SK-N-SH (cell line): ENCODE measurements around the gene MIF4GD. TPM values are rescaled to one million over a fixed set of nuclear protein-coding genes. Genes with fewer than 3 reads are reported as not detected.

ENCODE experiments used
- CTCF ChIA-PET: fragments of 300-600, 350-600 bp; formaldehyde crosslinking; extraction: SDS; loops from one replicate; lab custom pipeline; 2021; lab: Yijun Ruan, JAX
- POLR2A ChIA-PET: fragments of 350-600 bp; sonication (Branson Sonifier 250); formaldehyde crosslinking; extraction: SDS; loops from one replicate; lab custom pipeline; 2020; ENCODE audit warnings: antibody characterized with exemption, inconsistent platforms; lab: Yijun Ruan, JAX
- DNase-seq: peaks from one replicate; pipeline ENCODE4 v3.0.0; 2012
- H2AFZ ChIP-seq: fragments of 200-600 bp; sonication (generic); 2 replicates; pipeline ENCODE4 v1.8.1; 2016; ENCODE audit warnings: antibody characterized with exemption, mild to moderate bottlenecking, low read depth
- H3F3A ChIP-seq: fragments of 200-600 bp; sonication (generic); replicated peaks from 2 replicates; pipeline ENCODE3; 2016; ENCODE audit warnings: antibody characterized with exemption, mild to moderate bottlenecking; ENCODE audit not compliant: insufficient read depth
- H3K27ac ChIP-seq, 2 experiments: fragments of 200-500 bp in 1 of 2; fragments of 200-600 bp in 1 of 2; sonication (Bioruptor generic) in 1 of 2; sonication (generic), shearing (Covaris generic) in 1 of 2; 2 replicates each; pipeline versions ENCODE4 v1.5.1 to v1.6.1; 2014 to 2016; ENCODE audit warnings: low read depth in 2 of 2, inconsistent platforms in 1 of 2, low read length in 1 of 2, mild to moderate bottlenecking in 1 of 2, mixed read lengths in 1 of 2
- H3K27me3 ChIP-seq: fragments of 200-600 bp; sonication (generic), shearing (Covaris generic); 2 replicates; pipeline ENCODE4 v1.6.1; 2016; ENCODE audit warnings: mixed run types; ENCODE audit not compliant: insufficient read depth
- H3K36me3 ChIP-seq, 2 experiments: fragments of 200-500 bp in 1 of 2; fragments of 200-600 bp in 1 of 2; sonication (Bioruptor generic) in 1 of 2; sonication (generic) in 1 of 2; replicated peaks in 1 of 2; 2 replicates each; pipeline versions ENCODE3 to v1.5.1; 2014 to 2016; ENCODE audit warnings: low read length in 1 of 2, mild to moderate bottlenecking in 1 of 2; ENCODE audit not compliant: insufficient read depth in 2 of 2, control insufficient read depth in 1 of 2
- H3K4me1 ChIP-seq, 2 experiments: fragments of 200-500 bp in 1 of 2; fragments of 200-600 bp in 1 of 2; sonication (Bioruptor generic) in 1 of 2; sonication (generic), shearing (Covaris generic) in 1 of 2; 2 replicates each; pipeline versions ENCODE4 v1.5.1 to v1.6.1; 2014 to 2016; ENCODE audit warnings: low read depth in 1 of 2, low read length in 1 of 2, mixed run types in 1 of 2; ENCODE audit not compliant: insufficient read depth in 2 of 2, control insufficient read depth in 1 of 2
- H3K4me2 ChIP-seq: fragments of 200-600 bp; sonication (generic), shearing (Covaris generic); 2 replicates; pipeline ENCODE4 v1.6.1; 2017; ENCODE audit warnings: mixed run types
- H3K4me3 ChIP-seq, 2 experiments: fragments of 200-500 bp in 1 of 2; fragments of 200-600 bp in 1 of 2; sonication (Bioruptor generic) in 1 of 2; sonication (generic), shearing (Covaris generic) in 1 of 2; 2 replicates each; pipeline versions ENCODE4 v1.5.1 to v1.8.1; 2014 to 2016; ENCODE audit warnings: low read depth in 2 of 2, inconsistent platforms in 1 of 2, low read length in 1 of 2, mild to moderate bottlenecking in 1 of 2, mixed read lengths in 1 of 2, moderate library complexity in 1 of 2
- H3K79me2 ChIP-seq: fragments of 200-600 bp; sonication (generic); 2 replicates; pipeline ENCODE4 v1.8.1; 2017; ENCODE audit warnings: mild to moderate bottlenecking; ENCODE audit not compliant: insufficient read depth
- H3K9ac ChIP-seq: fragments of 200-600 bp; sonication (generic); 2 replicates; pipeline ENCODE4 v1.6.1; 2017; ENCODE audit warnings: mixed run types
- H3K9me2 ChIP-seq: fragments of 200-600 bp; sonication (generic); 2 replicates; pipeline ENCODE4 v1.6.1; 2017; ENCODE audit warnings: mixed run types
- H3K9me3 ChIP-seq: fragments of 200-600 bp; sonication (generic); 2 replicates; pipeline ENCODE4 v1.6.1; 2017; ENCODE audit warnings: mixed run types, mild to moderate bottlenecking, moderate library complexity
- H4K20me1 ChIP-seq: fragments of 200-600 bp; sonication (generic); 2 replicates; pipeline ENCODE4 v1.6.1; 2017; ENCODE audit warnings: mild to moderate bottlenecking, mixed run types; ENCODE audit not compliant: insufficient read depth
- FOSL2 ChIP-seq: IDR thresholded peaks from 2 replicates; pipeline ENCODE4 v1.4.0; 2012; ENCODE audit warnings: low read depth, mild to moderate bottlenecking, moderate library complexity, borderline replicate concordance
- FOXJ3 ChIP-seq: sonication (generic); formaldehyde crosslinking; IDR thresholded peaks from 2 replicates; pipeline ENCODE4 v1.5.1; 2020; ENCODE audit warnings: mild to moderate bottlenecking, missing genetic modification reagents
- MXI1 ChIP-seq: IDR thresholded peaks from 2 replicates; pipeline ENCODE4 v1.6.1; 2012; ENCODE audit warnings: mild to moderate bottlenecking, low read depth, low read length, improper control_type of control experiment
- RAD21 ChIP-seq: IDR thresholded peaks from 2 replicates; pipeline ENCODE4 v1.6.1; 2012; ENCODE audit warnings: mild to moderate bottlenecking, low read length
- SMC3 ChIP-seq: IDR thresholded peaks from 2 replicates; pipeline ENCODE4 v1.6.1; 2012; ENCODE audit warnings: low read depth, low read length, improper control_type of control experiment
- USF2 ChIP-seq: fragments of 150-350 bp; IDR thresholded peaks from 2 replicates; pipeline ENCODE4 v1.6.1; 2017; ENCODE audit warnings: antibody characterized with exemption, low read length, low read depth, borderline replicate concordance
- YY1 ChIP-seq: IDR thresholded peaks from 2 replicates; pipeline ENCODE4 v1.4.0; 2012; ENCODE audit warnings: low read depth, mild to moderate bottlenecking
- ZBTB33 ChIP-seq: IDR thresholded peaks from 2 replicates; pipeline ENCODE4 v1.4.0; 2012; ENCODE audit warnings: low read depth, borderline replicate concordance
- WGBS: methylation state at CpG from one replicate; pipeline ENCODE4 v1.1.6; 2017; ENCODE audit warnings: low lambda C conversion rate; 5-methylcytosine and 5-hydroxymethylcytosine counted together
- polyA plus RNA-seq, 3 experiments: library from polyadenylated mRNA; depleted of rRNA; stranded (reverse); fragments of >200 nt; gene quantifications; 2 replicates each; pipeline ENCODE4 v1.2.3, GENCODE V29; 2012

Gene MIF4GD
- polyA plus RNA-seq, 1 of the 3 experiments (the other 2 are of a cell fraction): 65.4 TPM

DNA sequence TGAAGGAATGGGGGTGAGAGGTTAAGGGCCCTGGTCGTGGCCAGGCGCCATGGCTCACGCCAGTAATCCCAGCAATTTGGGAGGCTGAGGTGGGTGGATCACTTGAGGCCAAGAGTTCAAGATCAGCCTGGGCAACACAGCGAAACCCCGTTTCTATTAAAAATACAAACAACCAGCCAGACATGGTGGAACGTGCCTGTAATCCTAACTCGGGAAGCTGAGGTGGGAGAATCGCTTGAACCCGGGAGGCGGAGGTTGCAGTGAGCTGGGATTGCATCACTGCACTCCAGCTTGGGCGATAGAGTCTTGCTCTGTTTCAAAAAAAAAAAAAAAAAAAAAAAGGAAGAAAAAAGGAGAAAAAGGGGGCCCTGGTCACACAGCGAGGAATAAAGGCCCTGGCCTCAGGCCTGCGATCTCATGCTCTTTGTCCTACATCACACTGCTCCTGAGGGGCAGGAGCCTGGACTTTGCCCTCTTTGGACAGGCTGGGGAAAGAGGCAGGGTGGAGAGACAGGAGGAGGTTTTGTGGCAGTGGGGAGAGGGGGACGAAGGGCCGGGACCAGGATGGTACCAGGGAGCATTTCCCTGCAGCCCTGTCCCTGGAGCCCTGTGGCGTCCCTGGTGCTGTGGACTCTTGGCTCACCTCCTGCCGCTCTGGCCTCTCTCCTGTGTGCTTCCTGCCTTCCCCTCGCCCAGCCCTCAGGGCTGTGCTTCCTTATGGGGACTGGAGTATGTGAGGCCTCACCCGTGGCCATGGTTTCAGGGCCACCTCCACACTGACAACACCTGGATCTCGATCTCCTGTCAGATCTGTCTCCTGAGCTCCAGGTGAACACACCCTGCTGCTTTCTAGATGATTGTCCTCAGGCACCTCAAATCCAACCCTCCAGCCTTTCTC, 38.0 kb upstream of the MIF4GD start (continued):
- no peak for TF ChIP-seq FOSL2
- TF ChIP-seq FOXJ3 (CRISPR knock-in tag): no peak
- TF ChIP-seq MXI1: no peak
- no peak for TF ChIP-seq YY1
- TF ChIP-seq SMC3: no peak

DNA sequence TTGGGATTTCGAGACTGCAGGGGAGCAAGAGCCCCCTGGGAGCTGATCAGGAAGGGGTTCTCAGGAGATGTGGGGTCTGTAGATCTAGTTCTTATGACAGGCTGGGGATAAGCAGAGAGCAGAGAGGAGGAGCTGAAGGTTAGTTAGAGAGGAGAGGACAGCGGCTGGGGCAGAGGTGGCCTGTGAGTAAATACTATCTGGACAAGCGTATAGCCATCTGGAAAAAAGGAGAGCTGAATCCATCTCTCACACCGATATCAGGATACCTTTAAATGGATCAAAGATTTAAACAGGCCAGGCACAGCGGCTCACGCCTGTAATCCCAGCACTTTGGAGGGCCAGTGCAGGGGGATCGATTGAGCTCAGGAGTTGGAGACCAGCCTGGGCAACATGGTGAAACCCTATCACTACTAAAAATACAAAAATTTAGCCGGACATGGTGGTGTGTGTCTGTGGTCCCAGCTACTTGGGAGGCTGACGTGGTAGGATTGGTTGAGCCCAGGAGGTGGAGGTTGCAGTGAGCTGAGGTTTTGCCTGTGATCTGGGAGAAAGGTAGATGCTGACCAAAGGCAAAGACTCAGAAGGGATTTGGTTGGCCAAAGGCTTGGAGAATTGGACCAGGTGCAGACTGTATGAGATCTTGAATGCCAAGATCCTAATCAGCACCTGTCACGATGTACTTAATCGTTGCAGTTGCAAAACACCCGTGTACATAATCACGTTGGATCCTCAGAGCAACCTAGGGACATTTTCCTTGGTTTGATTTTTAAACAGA, 37.1 kb upstream of the MIF4GD start:
- Histone ChIP-seq H3K36me3 (no peaks in the 10 kb centered on the region), H3K9me2 (no peaks in the 10 kb centered on the region), H3K4me1 (no peaks in the 10 kb centered on the region), H4K20me1 (no peaks in the 10 kb centered on the region), H3K27ac (no peak overlapping the region), H2AFZ (no peak overlapping the region), H3K79me2 (no peaks in the 10 kb centered on the region), H3F3A (no peaks in the 10 kb centered on the region), H3K4me2 (no peak overlapping the region), H3K9me3 (no peaks in the 10 kb centered on the region), H3K4me3 (no peak overlapping the region), H3K9ac (no peak overlapping the region), H3K27me3 (no peaks in the 10 kb centered on the region)
- POLR2A ChIA-PET: no interaction called here
- 78% methylated on average over 13 of the region's 13 CpGs for WGBS
- no peak for DNase-seq
- CTCF ChIA-PET: interaction anchor here (0.5 to 2.7 kb wide), 5 partner anchors 15 to 104 kb away, joined by 3 to 12 read pairs (median 7); partner anchors contain the start of gene SLC25A19
- TF ChIP-seq SMC3 (no peak), USF2 (no peak), ZBTB33 (no peak), RAD21 (no peak)
